ENCODE data around the gene PPFIA2.

- TF ChIP-seq CTCF (IDR thresholded peaks at IDR 0.05; ENCODE audit: low read length) (peak; percentile 49), EZH2 (IDR thresholded peaks at IDR 0.05; ENCODE audit: borderline replicate concordance, low read length) (no peak)
These were observed 430.1 kb downstream of the PPFIA2 start for GRCh38 chr12:81329085-81329484.
